Measurements from ENCODE around the gene DIAPH1. TPM values are rescaled to one million over a fixed set of nuclear protein-coding genes. Genes with fewer than 3 reads are reported as not detected.

The DIAPH1 gene
- total RNA-seq, 1 donor from 2014 or later, result 149 TPM

DNA sequence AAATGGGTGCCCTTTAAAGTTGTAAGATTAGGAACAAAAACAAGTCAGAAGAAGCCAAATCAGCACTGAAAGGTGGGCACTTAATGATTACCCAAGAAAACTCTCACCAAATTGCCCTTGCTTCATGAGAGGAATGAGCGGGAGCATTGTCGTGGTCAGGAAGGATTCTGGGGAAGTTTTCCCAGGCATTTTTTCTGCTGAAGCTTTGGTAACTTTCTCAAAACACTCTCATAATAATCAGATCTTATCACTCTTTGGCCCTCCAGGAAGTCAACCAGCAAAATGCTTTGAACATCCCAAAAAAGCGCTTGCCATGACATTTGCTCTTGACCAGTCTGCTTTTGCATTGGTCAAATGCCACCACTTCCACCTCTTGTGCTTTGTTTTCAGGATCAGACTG lies 153.4 kb downstream of the DIAPH1 start:
- no peak overlapping the region for H3K27ac Mint-ChIP-seq (ENCODE audit: unreplicated experiment)
- H3K36me3 Mint-ChIP-seq (ENCODE audit: low read depth, unreplicated experiment), result peaks cover 4% of the 10 kb centered on the region
- TF ChIP-seq, protein P1, sequence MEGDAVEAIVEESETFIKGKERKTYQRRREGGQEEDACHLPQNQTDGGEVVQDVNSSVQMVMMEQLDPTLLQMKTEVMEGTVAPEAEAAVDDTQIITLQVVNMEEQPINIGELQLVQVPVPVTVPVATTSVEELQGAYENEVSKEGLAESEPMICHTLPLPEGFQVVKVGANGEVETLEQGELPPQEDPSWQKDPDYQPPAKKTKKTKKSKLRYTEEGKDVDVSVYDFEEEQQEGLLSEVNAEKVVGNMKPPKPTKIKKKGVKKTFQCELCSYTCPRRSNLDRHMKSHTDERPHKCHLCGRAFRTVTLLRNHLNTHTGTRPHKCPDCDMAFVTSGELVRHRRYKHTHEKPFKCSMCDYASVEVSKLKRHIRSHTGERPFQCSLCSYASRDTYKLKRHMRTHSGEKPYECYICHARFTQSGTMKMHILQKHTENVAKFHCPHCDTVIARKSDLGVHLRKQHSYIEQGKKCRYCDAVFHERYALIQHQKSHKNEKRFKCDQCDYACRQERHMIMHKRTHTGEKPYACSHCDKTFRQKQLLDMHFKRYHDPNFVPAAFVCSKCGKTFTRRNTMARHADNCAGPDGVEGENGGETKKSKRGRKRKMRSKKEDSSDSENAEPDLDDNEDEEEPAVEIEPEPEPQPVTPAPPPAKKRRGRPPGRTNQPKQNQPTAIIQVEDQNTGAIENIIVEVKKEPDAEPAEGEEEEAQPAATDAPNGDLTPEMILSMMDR (IDR thresholded peaks at IDR 0.05; ENCODE audit: unreplicated experiment), result no peak
- peaks cover 16% of the 10 kb centered on the region for H3K4me1 Mint-ChIP-seq (ENCODE audit: unreplicated experiment)
- no peaks in the 10 kb centered on the region for H3K9me3 Mint-ChIP-seq (ENCODE audit: unreplicated experiment)
- DNase-seq (ENCODE audit: low spot score), result no peak
- peaks cover 1% of the 10 kb centered on the region for H3K27me3 Mint-ChIP-seq (ENCODE audit: unreplicated experiment)
- no peak overlapping the region for H3K4me3 Mint-ChIP-seq (ENCODE audit: unreplicated experiment)

Other genes with a start within 250 kb of the DIAPH1 start
- 4.1 TPM for gene PCDHGB3, start 248.8 kb downstream of the DIAPH1 start, total RNA-seq (ENCODE audit: unreplicated experiment)
- gene PCDHGA6, start 245.1 kb downstream of the DIAPH1 start, total RNA-seq (ENCODE audit: unreplicated experiment), result 3.9 TPM
- 6.3 TPM for gene PCDHGA7, start 236.3 kb downstream of the DIAPH1 start, total RNA-seq (ENCODE audit: unreplicated experiment)
- 13.2 TPM for gene PCDHGB4, start 231.3 kb downstream of the DIAPH1 start, total RNA-seq (ENCODE audit: unreplicated experiment)
- 2.6 TPM for gene PCDHGA8, start 226.4 kb downstream of the DIAPH1 start, total RNA-seq (ENCODE audit: unreplicated experiment)
- gene PCDHGB5, start 221.1 kb downstream of the DIAPH1 start, total RNA-seq (ENCODE audit: unreplicated experiment), result 5.5 TPM
- 3.1 TPM for gene PCDHGA9, start 216.2 kb downstream of the DIAPH1 start, total RNA-seq (ENCODE audit: unreplicated experiment)
- gene PCDHGB6, start 211.0 kb downstream of the DIAPH1 start, total RNA-seq (ENCODE audit: unreplicated experiment), result 60.0 TPM
- gene PCDHGA10, start 206.0 kb downstream of the DIAPH1 start, total RNA-seq (ENCODE audit: unreplicated experiment), result 43.0 TPM
- 45.2 TPM for gene PCDHGB7, start 201.3 kb downstream of the DIAPH1 start, total RNA-seq (ENCODE audit: unreplicated experiment)
- gene PCDHGA11, start 197.9 kb downstream of the DIAPH1 start, total RNA-seq (ENCODE audit: unreplicated experiment), result 10.8 TPM
- 3.8 TPM for gene PCDHGA12, start 188.5 kb downstream of the DIAPH1 start, total RNA-seq (ENCODE audit: unreplicated experiment)
- 68.2 TPM for gene PCDHGC3, start 143.0 kb downstream of the DIAPH1 start, total RNA-seq (ENCODE audit: unreplicated experiment)
- 3.5 TPM for gene PCDHGC4, start 134.0 kb downstream of the DIAPH1 start, total RNA-seq (ENCODE audit: unreplicated experiment)
- gene PCDHGC5, start 129.9 kb downstream of the DIAPH1 start, total RNA-seq (ENCODE audit: unreplicated experiment), result 2.9 TPM
- gene HDAC3, start 17.8 kb upstream of the DIAPH1 start, total RNA-seq (ENCODE audit: unreplicated experiment), result 84.9 TPM
- gene RELL2, start 18.0 kb upstream of the DIAPH1 start, total RNA-seq (ENCODE audit: unreplicated experiment), result 17.4 TPM
- gene FCHSD1, start 32.4 kb upstream of the DIAPH1 start, total RNA-seq (ENCODE audit: unreplicated experiment), result 63.3 TPM
- 239 TPM for gene ARAP3, start 63.2 kb upstream of the DIAPH1 start, total RNA-seq (ENCODE audit: unreplicated experiment)